Measurements from ENCODE around the gene SOST.

SOST gene

DNA sequence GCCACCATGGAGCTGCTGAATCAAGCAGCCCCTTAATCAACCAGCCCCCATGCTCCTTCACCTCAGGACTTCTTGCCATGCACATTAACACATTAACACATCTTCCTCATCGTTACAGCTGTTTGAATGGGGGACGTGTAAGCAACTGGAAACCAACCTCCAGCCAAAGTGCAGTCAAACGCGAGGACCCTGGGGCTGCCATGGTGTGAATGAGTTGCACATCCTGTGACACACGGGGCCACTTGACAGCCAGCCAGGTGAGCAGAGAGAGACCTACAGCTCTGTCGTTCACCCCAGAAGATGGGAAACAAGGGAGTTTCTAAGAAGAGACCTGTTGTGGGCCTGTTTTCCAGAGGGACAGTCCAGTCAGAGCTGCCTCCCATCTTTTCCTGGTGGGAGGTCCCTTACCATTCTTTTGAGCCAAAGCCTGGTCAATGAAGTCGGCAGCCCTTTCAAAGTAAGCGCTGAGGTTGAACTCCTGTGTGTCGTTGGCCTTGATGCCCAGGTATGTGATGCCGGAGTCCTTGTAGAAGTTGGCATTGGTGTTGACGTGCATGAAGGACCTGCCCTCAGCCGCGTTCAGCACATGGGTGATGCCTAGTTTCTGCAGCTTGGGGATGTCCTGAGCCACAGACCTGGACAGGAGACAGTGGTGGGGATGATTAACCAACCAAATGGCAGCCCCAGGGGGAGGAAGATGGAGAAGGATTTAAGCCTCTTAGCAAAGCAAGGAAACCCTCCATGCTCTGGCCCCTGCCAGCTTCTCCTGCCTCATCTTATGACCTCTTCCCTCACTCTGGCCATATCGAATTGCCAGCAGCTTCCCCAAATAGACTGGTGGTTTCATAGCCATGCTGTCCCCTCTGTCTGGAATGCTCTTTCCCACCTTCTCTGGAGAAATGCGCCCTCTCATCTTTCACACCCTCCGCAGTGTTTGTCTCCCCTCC is 16.0 kb upstream of the SOST start:
- in situ Hi-C loops (cut with MboI; ENCODE audit: low sequenced_read_pairs): no loop called here

DNA sequence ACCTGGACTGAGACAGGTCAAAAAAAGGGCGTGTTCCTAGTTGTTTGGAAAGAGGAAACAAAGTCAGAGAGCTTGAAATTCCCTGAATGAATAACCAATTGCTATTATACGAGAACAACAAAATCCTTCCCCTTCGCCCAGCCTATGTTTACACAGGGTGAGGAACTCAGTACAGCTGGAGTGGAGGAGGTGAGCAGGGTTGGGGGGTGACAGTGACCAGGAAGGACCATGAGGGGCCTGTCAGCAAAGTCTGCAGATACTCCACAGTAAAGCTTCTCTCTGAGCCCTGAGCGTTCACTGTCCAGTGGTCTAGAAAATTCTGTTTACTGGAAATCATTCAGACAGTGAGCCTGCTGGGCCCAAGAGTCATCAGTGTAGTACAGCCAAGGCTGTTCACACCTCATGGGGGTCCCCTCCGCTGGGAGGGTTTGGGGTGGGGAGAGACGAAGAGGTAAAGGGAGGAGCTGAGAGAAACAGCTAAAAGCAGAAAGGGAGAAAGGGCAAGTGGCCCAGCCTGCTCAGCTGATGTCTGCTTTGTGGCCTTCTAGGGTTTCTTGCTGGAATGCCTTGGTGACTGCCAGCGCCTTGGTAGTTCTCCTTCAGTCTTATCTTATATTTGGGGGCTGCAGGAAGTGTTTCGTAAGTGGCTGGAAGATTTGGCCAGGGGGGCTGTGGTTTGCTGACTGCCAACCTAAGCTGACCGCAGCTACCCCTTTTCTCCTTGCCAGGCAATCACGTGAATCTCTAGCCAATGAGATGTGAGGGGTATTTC is 14.5 kb upstream of the SOST start:
- in situ Hi-C loops (cut with MboI; ENCODE audit: low sequenced_read_pairs): no loop called here

DNA sequence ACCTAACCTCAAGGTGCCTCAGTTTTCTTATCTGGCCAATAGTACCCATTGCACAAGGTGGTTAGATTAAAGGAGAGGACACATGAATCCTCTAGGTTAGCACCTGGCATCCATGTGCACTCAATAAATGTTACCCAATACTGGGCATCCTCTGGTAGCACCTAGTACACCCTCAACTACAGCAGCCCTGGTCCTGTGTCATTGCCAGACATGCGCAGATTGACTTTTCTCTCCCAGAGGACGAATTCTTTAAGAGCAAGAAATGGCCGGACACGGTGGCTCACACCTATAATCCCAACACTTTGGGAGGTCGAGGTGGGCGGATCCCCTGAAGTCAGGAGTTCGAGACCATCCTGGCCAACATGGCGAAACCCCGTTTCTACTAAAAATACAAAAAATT is 12.9 kb upstream of the SOST start:
- in situ Hi-C loops (cut with MboI; ENCODE audit: low sequenced_read_pairs): no loop called here

DNA sequence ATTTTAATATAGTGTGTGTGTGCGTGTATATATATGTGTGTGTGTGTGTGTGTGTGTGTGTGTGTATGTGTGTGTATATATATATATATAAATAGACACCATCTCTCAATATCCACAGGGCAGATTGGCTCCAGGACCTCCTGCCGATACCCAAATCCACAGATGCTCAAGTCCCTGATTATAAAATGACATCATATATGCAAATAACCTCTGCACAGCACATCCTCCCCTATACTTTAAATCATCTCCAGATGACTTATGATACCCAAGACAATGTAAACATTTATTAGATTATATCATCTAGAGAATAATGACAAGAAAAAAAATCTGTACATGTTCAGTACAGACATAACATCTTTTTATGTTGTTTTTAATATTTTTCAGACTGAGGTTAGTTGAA is 12.4 kb upstream of the SOST start:
- in situ Hi-C loops (cut with MboI; ENCODE audit: low sequenced_read_pairs): no loop called here

DNA sequence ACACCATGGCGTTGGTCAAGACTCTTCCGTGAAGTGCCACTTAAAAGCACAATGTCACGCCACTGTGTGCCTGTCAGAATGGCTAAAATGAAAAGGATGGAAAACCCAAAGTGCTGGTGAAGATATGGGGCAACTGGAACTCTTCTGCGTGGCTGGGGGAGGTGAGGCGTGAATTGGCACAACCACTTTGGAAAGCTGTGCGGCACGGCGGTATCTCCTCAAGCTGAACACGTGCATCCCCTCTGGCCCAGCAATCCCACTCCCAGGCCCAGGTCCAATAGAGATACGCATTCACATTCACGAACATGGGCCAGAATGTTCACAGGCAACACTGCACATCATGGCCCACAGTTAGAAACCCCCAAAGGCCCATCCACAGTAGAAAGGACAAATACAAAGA is 11.3 kb upstream of the SOST start:
- in situ Hi-C loops (cut with MboI; ENCODE audit: low sequenced_read_pairs): loop anchor here (10.0 kb wide), 1 partner anchor 195 kb away; no protein-coding TSS in a partner anchor

DNA sequence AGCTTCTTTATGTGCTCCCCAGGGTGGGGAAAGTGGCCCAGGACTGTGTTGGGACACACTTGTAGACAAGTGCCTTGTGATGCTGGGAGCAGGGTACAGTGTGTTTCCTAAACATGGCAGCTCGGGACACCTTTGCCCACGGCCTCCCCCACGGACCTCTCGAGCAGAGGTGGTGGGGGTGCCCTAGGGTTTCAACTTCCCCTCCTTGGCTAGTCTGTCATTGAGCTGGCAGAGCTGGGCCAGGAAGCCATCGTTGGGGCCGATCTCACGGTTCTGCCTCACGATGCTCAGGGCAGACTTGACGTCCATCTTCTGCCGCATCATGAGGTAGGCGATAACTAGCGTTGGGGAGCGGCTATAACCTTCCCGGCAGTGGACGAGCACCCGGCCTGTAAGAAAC is 10.8 kb upstream of the SOST start:
- in situ Hi-C loops (cut with MboI; ENCODE audit: low sequenced_read_pairs): loop anchor here (10.0 kb wide), 1 partner anchor 195 kb away; no protein-coding TSS in a partner anchor

DNA sequence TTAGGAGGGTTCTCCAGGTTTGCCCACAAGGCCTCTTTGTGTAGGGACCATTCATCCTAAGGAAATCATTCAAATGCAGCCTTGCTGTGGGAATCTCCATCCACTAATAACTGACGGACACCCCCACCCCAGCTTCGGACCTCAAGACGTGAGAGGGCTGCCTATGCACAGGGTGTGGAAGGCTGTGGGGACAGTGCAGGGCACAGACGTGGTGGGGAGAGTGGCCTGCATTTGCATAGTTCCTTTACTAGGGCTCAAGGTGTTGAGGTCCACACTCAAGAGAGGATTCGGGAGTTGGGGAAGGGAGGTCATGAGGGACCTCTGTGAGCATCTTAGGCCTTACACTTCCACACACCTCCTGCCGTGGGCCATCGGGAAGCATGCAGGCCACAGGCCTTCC is 10.4 kb upstream of the SOST start:
- in situ Hi-C loops (cut with MboI; ENCODE audit: low sequenced_read_pairs): loop anchor here (10.0 kb wide), 1 partner anchor 194 kb away; no protein-coding TSS in a partner anchor

DNA sequence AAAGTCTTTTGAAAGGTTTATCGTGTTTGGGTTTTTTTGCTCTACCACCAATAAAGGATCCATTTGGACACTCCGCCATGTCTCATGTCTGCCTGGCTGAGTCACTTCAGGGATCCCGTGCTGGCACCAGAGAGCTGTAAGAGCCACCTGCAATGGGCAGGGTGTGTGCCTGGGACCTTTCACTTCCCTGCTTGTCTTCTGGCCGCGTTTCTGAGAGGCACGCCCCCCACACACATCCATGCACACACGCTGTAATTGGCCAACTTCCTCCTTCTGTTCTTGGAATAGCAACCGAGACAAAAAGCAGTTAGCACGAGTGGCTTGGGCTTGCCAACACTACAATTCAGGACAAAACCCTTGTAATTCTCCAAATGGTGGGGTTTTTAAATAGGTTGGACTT is 9.8 kb upstream of the SOST start:
- in situ Hi-C loops (cut with MboI; ENCODE audit: low sequenced_read_pairs): loop anchor here (10.0 kb wide), 1 partner anchor 194 kb away; no protein-coding TSS in a partner anchor

DNA sequence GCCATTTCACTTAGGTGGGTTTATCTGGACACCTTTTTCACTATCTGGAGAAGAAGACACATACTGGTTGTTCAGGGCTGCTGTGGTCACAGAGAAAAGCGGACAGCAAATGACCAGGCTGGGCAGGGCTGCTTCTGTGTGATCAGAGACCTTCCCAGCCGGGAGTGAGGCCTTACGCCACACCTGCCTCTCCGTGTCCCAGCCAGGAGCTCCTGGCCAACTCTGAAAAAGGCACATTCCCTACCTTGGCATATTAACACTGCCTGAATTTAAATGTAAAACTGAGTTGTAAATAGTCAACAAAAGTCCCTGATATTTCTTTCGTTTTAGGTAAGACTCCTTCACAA is 9.1 kb upstream of the SOST start:
- in situ Hi-C loops (cut with MboI; ENCODE audit: low sequenced_read_pairs): loop anchor here (10.0 kb wide), 1 partner anchor 193 kb away; no protein-coding TSS in a partner anchor

DNA sequence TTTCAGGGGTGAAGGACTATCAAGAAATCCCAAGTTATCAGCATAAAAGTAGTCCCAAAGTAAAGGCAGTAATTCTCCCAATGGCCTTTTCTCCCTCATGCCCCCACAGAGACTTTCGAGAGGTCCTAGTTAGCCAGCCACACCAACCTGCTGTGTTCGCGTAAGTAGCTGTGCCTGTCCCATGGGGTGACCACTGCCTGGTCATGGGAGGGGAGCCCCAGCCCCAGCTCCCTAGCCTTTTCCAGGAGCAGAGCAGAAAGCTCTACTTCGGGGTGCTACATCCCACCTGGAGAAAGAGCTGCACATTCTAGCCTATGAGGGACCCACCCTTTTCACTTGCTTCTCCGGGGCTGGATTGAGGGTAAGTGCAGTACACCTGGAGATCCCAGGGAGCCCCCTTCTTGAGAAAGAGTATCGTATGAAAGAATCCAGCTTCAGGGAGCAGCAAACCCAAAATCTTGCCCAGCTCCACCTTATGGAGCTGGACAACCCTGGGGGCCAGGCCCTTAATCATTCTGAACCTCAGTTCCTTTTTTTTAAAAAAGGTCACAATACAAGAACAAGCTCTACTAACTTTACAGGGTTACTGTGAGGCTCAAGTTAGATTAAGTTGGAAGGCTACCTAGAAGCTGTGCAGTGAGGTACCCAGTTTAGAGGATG is 8.6 kb upstream of the SOST start:
- in situ Hi-C loops (cut with MboI; ENCODE audit: low sequenced_read_pairs): loop anchor here (10.0 kb wide), 1 partner anchor 192 kb away; no protein-coding TSS in a partner anchor

DNA sequence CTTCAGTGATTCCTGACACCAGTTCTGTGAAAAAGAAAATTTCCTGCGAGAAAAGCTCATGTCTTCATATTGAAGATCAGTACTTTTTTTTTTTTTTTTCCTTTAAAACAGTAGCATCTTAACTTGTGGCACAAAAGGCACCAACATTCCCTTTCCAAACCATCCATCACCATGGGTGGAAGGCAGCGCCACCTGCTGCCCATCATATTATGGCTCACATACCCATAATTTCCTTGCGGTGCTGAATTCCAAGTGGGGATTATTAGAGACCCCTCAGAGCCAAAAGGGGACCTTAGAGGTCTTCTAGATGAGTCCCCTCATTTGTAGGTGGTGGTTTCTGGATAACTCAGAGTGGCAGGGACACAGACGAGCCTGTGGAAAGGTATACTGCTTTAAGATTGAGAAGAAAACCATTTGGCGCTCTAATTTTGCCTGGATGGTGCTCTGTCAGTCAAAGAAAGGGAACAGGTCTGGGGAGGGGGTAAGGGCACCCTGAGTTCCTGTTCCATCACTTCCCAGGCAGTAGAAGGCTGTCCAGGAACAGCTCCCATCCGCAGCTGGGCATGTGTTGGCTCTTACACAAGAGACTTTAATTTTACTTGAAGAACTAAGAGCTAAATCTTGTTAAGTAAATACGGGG is 7.9 kb upstream of the SOST start:
- in situ Hi-C loops (cut with MboI; ENCODE audit: low sequenced_read_pairs): loop anchor here (10.0 kb wide), 1 partner anchor 192 kb away; no protein-coding TSS in a partner anchor

DNA sequence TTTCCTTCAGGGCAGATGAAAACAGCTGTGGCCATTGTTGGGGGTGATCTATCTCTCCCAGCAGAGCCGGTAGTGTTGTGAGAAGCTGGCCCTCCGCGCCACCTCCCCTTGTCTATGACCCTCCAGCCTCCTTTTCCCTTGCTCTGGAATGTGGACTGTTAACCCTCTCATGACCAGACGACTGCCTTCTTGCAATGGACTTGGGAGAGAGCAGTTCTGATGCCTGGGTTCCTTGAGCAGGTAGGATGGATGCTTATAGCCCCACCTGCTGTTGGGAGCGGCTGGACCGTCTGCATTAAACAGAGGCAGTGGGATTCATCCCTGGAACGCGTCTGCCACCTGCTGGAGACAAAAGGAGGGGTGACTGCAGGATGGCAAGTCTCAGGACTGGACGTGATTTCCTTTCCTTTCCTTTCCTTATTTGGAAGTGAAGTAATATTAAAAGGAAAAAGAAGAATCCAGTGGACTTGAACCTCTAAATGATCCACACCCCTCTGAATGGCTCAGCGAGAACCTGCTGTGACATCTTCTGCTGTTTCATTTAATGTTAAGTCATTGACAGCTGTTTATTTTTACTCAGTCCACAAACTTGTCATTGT is 1.8 kb upstream of the SOST start:
- in situ Hi-C loops (cut with MboI; ENCODE audit: low sequenced_read_pairs): loop anchor here (10.0 kb wide), 1 partner anchor 186 kb away; no protein-coding TSS in a partner anchor

DNA sequence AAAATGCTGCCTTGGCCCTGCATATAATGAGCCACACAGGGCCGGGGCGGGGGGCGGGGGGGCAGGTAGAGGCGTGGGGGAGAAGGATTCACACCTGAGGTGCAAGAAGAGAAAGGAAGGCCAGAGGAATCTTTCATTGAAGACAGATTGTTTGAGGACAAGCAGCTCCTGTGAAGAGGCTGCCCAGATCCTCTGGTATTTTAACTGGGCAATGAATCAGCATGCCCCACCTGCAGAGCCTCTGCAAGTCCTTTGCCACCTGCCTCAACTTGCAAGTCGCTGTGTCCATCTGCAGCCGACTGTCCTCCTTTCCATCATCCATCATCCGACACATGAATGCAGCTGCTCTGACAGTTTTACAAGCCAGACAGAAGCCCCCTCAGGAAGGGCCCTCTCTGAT is 1.2 kb upstream of the SOST start:
- in situ Hi-C loops (cut with MboI; ENCODE audit: low sequenced_read_pairs): loop anchor here (10.0 kb wide), 1 partner anchor 185 kb away; no protein-coding TSS in a partner anchor

DNA sequence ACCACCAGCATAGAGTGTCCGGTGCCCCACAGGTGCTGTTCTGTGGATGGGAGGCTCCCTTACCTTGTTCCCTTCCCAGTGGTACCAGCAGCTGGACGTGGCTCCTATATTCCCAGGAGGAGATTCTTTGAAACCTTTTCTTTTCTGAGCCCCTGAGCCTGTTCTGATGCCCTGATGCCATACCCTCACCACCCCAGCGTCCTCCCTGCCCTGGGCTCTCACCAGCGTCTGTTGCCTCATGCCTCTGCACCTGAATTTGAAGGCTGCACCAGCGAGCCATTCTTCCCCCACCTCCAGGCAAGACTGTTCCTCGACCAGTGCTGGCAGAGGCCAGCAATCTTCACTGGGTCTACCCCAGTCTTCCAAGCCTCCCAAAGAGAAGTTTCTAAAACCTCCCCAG is 505 bp downstream of the SOST start:
- in situ Hi-C loops (cut with MboI; ENCODE audit: low sequenced_read_pairs): no loop called here

DNA sequence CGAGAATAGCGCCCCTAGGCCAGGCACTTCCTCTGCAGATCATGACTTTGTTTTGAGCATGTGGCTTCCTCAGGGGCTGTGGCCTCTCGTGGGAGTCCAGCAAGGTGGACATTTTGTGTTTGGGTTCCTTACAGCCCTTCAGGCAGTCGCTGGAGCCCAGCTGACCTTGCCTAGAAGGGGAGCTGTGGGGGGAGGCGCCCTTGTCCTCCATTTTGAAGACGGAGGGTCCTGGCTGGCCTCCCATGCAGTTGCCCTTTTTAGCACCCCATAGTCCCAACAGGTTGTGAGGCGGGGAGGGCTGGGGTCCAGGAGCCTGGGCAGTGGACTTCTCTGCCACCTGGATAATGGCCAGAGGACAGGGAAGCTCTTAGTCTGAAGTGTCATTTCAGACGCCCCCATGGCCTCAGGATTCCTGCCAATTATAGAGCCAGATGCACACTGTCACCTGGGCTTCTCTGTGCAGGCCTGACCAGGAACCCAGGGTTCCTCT is 1.4 kb downstream of the SOST start:
- in situ Hi-C loops (cut with MboI; ENCODE audit: low sequenced_read_pairs): no loop called here

DNA sequence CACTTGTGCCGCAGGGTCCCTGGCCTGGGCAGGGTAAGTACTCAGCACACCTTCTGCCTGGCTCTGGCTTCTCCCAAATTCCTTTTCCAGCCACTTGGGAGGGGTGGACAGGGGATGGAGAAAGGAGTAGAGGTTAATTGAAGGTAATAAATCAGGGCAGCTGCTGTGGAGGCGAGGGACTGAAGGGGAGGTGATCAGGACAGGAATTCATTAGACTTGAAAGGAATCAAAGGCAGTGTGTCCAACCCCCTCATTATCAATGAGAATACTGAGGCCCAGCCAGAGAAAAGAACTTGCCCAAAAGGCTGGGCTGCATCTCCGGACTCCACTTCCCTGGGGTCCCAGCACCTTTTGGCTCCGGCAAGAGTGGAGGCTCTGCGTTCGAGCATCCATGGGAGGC is 2.4 kb downstream of the SOST start:
- in situ Hi-C loops (cut with MboI; ENCODE audit: low sequenced_read_pairs): no loop called here

DNA sequence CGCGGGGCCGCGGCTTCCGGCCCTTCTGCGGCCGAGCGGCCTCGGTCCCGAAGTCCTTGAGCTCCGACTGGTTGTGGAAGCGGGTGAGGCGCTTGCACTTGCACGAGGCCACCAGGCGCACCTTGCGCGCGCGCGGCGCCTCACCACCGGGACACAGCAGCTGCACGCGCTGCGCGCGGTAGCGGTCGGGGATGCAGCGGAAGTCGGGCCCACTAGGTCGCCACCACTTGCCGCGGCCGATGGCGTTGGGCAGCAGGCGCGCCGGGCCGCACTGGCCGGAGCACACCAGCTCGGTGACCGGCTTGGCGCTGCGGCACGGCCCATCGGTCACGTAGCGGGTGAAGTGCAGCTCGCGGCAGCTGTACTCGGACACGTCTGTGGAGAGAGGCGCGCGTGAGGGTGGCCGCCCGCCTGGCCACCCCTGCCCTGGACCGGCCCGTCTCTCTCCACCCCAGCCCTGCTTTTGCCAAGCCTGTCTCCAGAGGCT is 3.2 kb downstream of the SOST start:
- in situ Hi-C loops (cut with MboI; ENCODE audit: low sequenced_read_pairs): no loop called here

DNA sequence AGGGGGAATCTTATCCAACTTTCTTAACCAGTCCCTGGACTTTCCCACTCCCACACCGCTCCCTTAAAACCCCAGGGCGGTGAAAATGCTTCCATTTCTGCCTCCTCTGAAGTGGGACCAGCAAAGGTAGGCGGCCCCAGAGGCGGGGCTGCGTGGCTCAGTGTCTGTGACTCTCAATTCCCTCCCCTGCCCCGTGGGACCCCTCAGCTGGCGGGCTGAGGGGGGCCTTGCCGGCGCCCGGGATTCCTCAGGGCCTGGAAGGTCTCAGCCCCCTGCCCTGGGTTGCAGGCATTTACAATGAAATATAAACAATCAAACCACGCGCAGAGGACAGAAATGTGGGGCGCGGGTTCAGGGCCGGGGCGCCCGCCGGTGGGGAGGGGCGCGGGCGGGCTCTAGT is 3.6 kb downstream of the SOST start:
- in situ Hi-C loops (cut with MboI; ENCODE audit: low sequenced_read_pairs): no loop called here

DNA sequence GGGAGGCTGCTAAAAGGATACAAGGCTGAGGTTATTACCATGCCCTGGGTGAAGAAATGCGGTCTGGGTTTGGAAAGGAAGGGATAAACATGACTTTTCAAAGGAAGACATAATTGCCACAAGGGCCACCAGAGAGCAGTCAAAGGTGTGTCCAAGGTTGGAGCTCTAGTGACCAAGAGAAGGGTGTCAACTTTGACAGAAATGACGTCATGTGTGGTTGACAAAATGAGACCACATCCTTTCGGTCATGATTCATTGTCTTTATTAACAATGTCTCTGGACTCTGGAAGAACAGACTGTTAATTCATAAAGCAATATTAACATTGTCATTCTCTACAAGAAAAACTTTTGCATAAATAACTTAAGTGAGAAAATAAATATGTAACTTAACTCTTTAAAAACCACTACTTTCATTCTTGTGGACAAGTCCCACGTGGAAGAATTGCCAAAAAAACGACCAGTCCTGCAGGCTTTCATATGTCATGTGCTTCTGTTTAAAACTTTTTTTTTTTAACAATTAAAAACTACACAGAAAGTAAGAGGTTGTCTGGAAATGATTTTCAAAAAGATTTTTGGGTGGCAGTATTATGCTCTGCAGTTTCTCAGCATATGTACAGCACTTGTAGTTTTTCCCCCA is 5.0 kb downstream of the SOST start:
- in situ Hi-C loops (cut with MboI; ENCODE audit: low sequenced_read_pairs): no loop called here
